GM23338 (cell line): ENCODE data around the gene NDEL1. TPM values are rescaled to one million over a fixed set of nuclear protein-coding genes. Genes with fewer than 3 reads are reported as not detected.

Source experiments
- ATAC-seq: fragments of 200-7000 bp; cut with Tn5 transposase; 3 replicates; pipeline ENCODE4 v1.9.1; 2020
- DNase-seq: peaks from one replicate; pipeline ENCODE4 v3.0.0-alpha.2; 2015; ENCODE audit warnings: low spot score
- H2AFZ ChIP-seq: fragments of 200-600 bp; sonication (generic); 2 replicates; pipeline ENCODE4 v1.8.0; 2016; ENCODE audit warnings: antibody characterized with exemption, mild to moderate bottlenecking, moderate library complexity
- H3F3A ChIP-seq: fragments of 200-600 bp; sonication (generic); replicated peaks from 2 replicates; pipeline ENCODE4 v1.8.0; 2017; ENCODE audit warnings: antibody characterized with exemption, mixed run types, low read depth
- H3K27ac ChIP-seq: fragments of 200-600 bp; sonication (generic); 2 replicates; pipeline ENCODE4 v1.6.1; 2016; ENCODE audit warnings: low read depth
- H3K27me3 ChIP-seq: fragments of 200-600 bp; sonication (generic); 2 replicates; pipeline ENCODE4 v1.8.0; 2016; ENCODE audit warnings: mild to moderate bottlenecking, mixed run types, moderate library complexity; ENCODE audit not compliant: insufficient read depth
- H3K36me3 ChIP-seq: fragments of 200-600 bp; sonication (generic); 2 replicates; pipeline ENCODE4 v1.8.0; 2016; ENCODE audit warnings: mild to moderate bottlenecking; ENCODE audit not compliant: insufficient read depth
- H3K4me1 ChIP-seq: fragments of 200-600 bp; sonication (generic); 2 replicates; pipeline ENCODE4 v1.8.0; 2016; ENCODE audit warnings: mild to moderate bottlenecking, moderate library complexity; ENCODE audit not compliant: insufficient read depth
- H3K4me2 ChIP-seq: fragments of 200-600 bp; sonication (generic); 2 replicates; pipeline ENCODE4 v1.7.1; 2017; ENCODE audit warnings: mixed run types
- H3K4me3 ChIP-seq: fragments of 200-600 bp; sonication (generic); 2 replicates; pipeline ENCODE4 v1.6.1; 2016; ENCODE audit warnings: mixed run types
- H3K79me2 ChIP-seq: fragments of 200-600 bp; sonication (generic); replicated peaks from 2 replicates; pipeline ENCODE4 v1.8.0; 2017; ENCODE audit warnings: mild to moderate bottlenecking; ENCODE audit not compliant: insufficient read depth
- H3K9me2 ChIP-seq: fragments of 200-600 bp; sonication (generic); 2 replicates; pipeline ENCODE4 v1.8.0; 2017; ENCODE audit not compliant: insufficient read depth
- H4K20me1 ChIP-seq: fragments of 200-600 bp; sonication (generic); replicated peaks from 2 replicates; pipeline ENCODE4 v1.8.0; 2017; ENCODE audit warnings: mild to moderate bottlenecking; ENCODE audit not compliant: insufficient read depth
- H3K27ac Mint-ChIP-seq: 2 replicates; pipeline ENCODE4 v1.8.0; 2020; ENCODE audit warnings: inconsistent platforms, mild to moderate bottlenecking, moderate library complexity, mixed read lengths
- H3K27me3 Mint-ChIP-seq: 3 replicates; pipeline ENCODE4 v1.8.0; 2022; ENCODE audit warnings: low read depth, mild to moderate bottlenecking, moderate library complexity, mixed read lengths, inconsistent platforms; ENCODE audit not compliant: insufficient read depth, poor library complexity
- H3K36me3 Mint-ChIP-seq: 3 replicates; pipeline ENCODE4 v1.8.0; 2021; ENCODE audit warnings: low read depth, mild to moderate bottlenecking, inconsistent platforms, moderate library complexity, mixed read lengths
- H3K4me1 Mint-ChIP-seq: 3 replicates; pipeline ENCODE4 v1.8.0; 2020; ENCODE audit warnings: mild to moderate bottlenecking, inconsistent platforms, mixed read lengths
- H3K4me3 Mint-ChIP-seq: 3 replicates; pipeline ENCODE4 v1.8.0; 2021; ENCODE audit warnings: moderate library complexity, mild to moderate bottlenecking, inconsistent platforms, mixed read lengths
- H3K9me3 Mint-ChIP-seq: 3 replicates; pipeline ENCODE4 v1.8.0; 2020; ENCODE audit warnings: moderate library complexity, mild to moderate bottlenecking, inconsistent platforms, mixed read lengths
- CREB1 ChIP-seq: fragments of 250-450 bp; sonication (Bioruptor Pico); IDR thresholded peaks from 2 replicates; pipeline ENCODE4 v1.5.0; 2020; ENCODE audit warnings: low read depth, mild to moderate bottlenecking, moderate library complexity
- ETS1 ChIP-seq: IDR thresholded peaks from 2 replicates; pipeline ENCODE4 v1.6.1; 2016; ENCODE audit warnings: antibody characterized with exemption
- EZH2 ChIP-seq: fragments of 200-600 bp; sonication (generic); IDR thresholded peaks from one replicate; pipeline ENCODE4 v1.8.0; 2017; ENCODE audit warnings: antibody characterized with exemption, mild to moderate bottlenecking, low read depth; ENCODE audit not compliant: unreplicated experiment
- EZH2phosphoT487 ChIP-seq: fragments of 200-600 bp; sonication (generic); IDR thresholded peaks from one replicate; pipeline ENCODE4 v1.8.1; 2018; ENCODE audit warnings: antibody characterized with exemption; ENCODE audit not compliant: unreplicated experiment
- JUNB ChIP-seq: IDR thresholded peaks from one replicate; pipeline ENCODE4 v1.6.1; 2016; ENCODE audit warnings: antibody characterized with exemption; ENCODE audit not compliant: unreplicated experiment
- NANOG ChIP-seq: IDR thresholded peaks from 2 replicates; pipeline ENCODE4 v1.6.1; 2016; ENCODE audit warnings: antibody characterized with exemption, borderline replicate concordance
- POLR2AphosphoS5 ChIP-seq: IDR thresholded peaks from 2 replicates; pipeline ENCODE4 v1.6.1; 2016; ENCODE audit warnings: antibody characterized with exemption, low read depth
- STAT1 ChIP-seq: IDR thresholded peaks from one replicate; pipeline ENCODE4 v1.6.1; 2016; ENCODE audit warnings: antibody characterized with exemption; ENCODE audit not compliant: unreplicated experiment
- ZNF114 ChIP-seq: fragments of 250-450 bp; sonication (Bioruptor Pico); IDR thresholded peaks from 2 replicates; pipeline ENCODE4 v1.5.0; 2020; ENCODE audit warnings: mild to moderate bottlenecking, moderate library complexity
- ZNF331 ChIP-seq: fragments of 250-450 bp; sonication (Bioruptor Pico); IDR thresholded peaks from 2 replicates; pipeline ENCODE4 v1.5.0; 2020; ENCODE audit warnings: low read depth, mild to moderate bottlenecking, moderate library complexity
- polyA plus RNA-seq: library from polyadenylated mRNA; unstranded; fragments of >200 nt; fragmentation: Nextera tagmentation; extraction: Ambion mirVana; gene quantifications from 2 replicates; pipeline ENCODE4 v1.2.1, GENCODE V29; 2016
- total RNA-seq: library from RNA; depleted of rRNA; stranded (reverse); fragments of >200 nt; shearing (Covaris generic); gene quantifications from 2 replicates; pipeline ENCODE4 v1.2.3, GENCODE V29; 2014
- TF ChIP-seq, protein P1 (sequence below), 2 experiments: fragments of 200-600 bp in 1 of 2; sonication (generic) in 1 of 2; conservative IDR thresholded peaks; 2 replicates each; pipeline versions ENCODE4 v1.5.1 to v1.6.1; 2016 to 2017; ENCODE audit warnings: antibody characterized with exemption in 2 of 2, low read depth in 2 of 2, mild to moderate bottlenecking in 2 of 2, moderate library complexity in 1 of 2
- TF ChIP-seq, protein P2 (sequence below): IDR thresholded peaks from one replicate; pipeline ENCODE4 v1.6.1; 2018; ENCODE audit warnings: antibody characterized with exemption; ENCODE audit not compliant: unreplicated experiment

The NDEL1 gene
- total and polyA plus RNA-seq, 2 experiments from 2014 or later, result 21.2 to 26.0 TPM

DNA sequence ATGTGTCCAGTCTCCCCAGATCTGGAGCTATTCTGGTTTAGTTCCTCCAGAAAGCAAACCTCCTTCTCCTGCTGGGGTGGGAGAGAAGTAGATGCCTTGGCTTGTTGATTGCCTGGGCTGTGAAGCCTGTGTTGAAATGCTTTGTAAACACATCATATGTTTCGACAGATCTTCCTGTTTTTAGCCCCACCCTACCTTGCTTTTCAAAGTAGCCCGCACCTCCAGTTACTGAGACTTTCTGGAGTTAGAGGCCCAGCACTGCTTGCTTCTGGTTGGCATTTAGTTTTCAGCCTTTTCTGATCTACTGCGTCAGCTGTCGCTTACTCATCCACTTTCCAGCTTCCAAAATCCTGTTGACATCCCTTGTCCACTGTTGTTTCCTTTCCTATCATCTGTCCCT is 17.9 kb upstream of the NDEL1 start (continued):
- no peak for TF ChIP-seq EZH2
- TF ChIP-seq JUNB, result no peak
- TF ChIP-seq, protein P1, sequence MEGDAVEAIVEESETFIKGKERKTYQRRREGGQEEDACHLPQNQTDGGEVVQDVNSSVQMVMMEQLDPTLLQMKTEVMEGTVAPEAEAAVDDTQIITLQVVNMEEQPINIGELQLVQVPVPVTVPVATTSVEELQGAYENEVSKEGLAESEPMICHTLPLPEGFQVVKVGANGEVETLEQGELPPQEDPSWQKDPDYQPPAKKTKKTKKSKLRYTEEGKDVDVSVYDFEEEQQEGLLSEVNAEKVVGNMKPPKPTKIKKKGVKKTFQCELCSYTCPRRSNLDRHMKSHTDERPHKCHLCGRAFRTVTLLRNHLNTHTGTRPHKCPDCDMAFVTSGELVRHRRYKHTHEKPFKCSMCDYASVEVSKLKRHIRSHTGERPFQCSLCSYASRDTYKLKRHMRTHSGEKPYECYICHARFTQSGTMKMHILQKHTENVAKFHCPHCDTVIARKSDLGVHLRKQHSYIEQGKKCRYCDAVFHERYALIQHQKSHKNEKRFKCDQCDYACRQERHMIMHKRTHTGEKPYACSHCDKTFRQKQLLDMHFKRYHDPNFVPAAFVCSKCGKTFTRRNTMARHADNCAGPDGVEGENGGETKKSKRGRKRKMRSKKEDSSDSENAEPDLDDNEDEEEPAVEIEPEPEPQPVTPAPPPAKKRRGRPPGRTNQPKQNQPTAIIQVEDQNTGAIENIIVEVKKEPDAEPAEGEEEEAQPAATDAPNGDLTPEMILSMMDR (conservative IDR thresholded peaks at IDR 0.05; ENCODE audit: low read depth in 2 of 2), result no peak
- no peak for TF ChIP-seq ZNF114 (CRISPR knock-in tag)
- no peak for TF ChIP-seq EZH2phosphoT487
- TF ChIP-seq POLR2AphosphoS5, result no peak
- TF ChIP-seq STAT1, result no peak
- no peak for TF ChIP-seq CREB1 (CRISPR knock-in tag)
- TF ChIP-seq ZNF331 (CRISPR knock-in tag), result no peak
- TF ChIP-seq, protein P2, sequence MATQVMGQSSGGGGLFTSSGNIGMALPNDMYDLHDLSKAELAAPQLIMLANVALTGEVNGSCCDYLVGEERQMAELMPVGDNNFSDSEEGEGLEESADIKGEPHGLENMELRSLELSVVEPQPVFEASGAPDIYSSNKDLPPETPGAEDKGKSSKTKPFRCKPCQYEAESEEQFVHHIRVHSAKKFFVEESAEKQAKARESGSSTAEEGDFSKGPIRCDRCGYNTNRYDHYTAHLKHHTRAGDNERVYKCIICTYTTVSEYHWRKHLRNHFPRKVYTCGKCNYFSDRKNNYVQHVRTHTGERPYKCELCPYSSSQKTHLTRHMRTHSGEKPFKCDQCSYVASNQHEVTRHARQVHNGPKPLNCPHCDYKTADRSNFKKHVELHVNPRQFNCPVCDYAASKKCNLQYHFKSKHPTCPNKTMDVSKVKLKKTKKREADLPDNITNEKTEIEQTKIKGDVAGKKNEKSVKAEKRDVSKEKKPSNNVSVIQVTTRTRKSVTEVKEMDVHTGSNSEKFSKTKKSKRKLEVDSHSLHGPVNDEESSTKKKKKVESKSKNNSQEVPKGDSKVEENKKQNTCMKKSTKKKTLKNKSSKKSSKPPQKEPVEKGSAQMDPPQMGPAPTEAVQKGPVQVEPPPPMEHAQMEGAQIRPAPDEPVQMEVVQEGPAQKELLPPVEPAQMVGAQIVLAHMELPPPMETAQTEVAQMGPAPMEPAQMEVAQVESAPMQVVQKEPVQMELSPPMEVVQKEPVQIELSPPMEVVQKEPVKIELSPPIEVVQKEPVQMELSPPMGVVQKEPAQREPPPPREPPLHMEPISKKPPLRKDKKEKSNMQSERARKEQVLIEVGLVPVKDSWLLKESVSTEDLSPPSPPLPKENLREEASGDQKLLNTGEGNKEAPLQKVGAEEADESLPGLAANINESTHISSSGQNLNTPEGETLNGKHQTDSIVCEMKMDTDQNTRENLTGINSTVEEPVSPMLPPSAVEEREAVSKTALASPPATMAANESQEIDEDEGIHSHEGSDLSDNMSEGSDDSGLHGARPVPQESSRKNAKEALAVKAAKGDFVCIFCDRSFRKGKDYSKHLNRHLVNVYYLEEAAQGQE, result no peak

DNA sequence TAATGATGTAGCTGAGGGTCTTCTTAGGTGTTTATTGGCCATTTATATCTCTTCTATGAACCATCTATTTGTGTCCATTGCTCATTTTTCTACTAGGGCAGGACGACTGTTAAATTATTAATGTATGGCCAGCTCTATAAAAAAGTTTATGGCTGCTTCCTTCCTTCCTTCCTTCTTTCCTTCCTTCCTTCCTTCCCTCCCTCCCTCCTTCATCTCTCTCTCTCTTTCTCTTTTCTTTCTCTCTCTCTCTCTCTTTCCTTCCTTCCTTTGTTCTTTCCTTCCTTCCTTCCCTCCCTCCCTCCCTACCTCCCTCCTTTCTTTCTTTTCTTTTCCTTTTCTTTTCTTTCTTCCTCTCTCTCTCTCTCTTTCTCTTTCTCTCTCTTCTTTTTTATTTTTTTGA is 17.2 kb upstream of the NDEL1 start:
- ATAC-seq (no peak), DNase-seq (no peak)
- no peak overlapping the region for H3K27ac ChIP-seq
- TF ChIP-seq JUNB, result no peak
- TF ChIP-seq ETS1, result no peak
- no peak for TF ChIP-seq EZH2phosphoT487
- no peak for TF ChIP-seq ZNF114 (CRISPR knock-in tag)
- TF ChIP-seq STAT1, result no peak
- TF ChIP-seq, protein P1 (conservative IDR thresholded peaks at IDR 0.05; ENCODE audit: low read depth in 2 of 2), result no peak
- no peak for TF ChIP-seq CREB1 (CRISPR knock-in tag)
- TF ChIP-seq NANOG, result no peak
- no peak for TF ChIP-seq ZNF331 (CRISPR knock-in tag)
- Mint-ChIP-seq H3K4me3 (no peak overlapping the region; the same call in 2 of the 3 replicates), H3K4me1 (no peaks in the 10 kb centered on the region), H3K9me3 (no peaks in the 10 kb centered on the region), H3K36me3 (no peaks in the 10 kb centered on the region), H3K27ac (no peak overlapping the region), H3K27me3 (no peaks in the 10 kb centered on the region)
- H3K36me3 ChIP-seq, result no peaks in the 10 kb centered on the region
- no peak overlapping the region for H3K4me2 ChIP-seq
- H3K4me1 ChIP-seq, result no peaks in the 10 kb centered on the region
- H2AFZ ChIP-seq, result no peak overlapping the region
- no peaks in the 10 kb centered on the region for H3F3A ChIP-seq
- no peak overlapping the region for H3K4me3 ChIP-seq
- H3K79me2 ChIP-seq, result no peaks in the 10 kb centered on the region
- H3K27me3 ChIP-seq, result no peaks in the 10 kb centered on the region
- H3K9me2 ChIP-seq, result no peaks in the 10 kb centered on the region
- H4K20me1 ChIP-seq, result no peaks in the 10 kb centered on the region
